B cell (primary cell): ENCODE results near the gene PCDH10.

Experiments
- EZH2 ChIP-seq: IDR thresholded peaks from 2 replicates; pipeline ENCODE4 v1.6.1; 2012; ENCODE audit warnings: borderline replicate concordance, low read depth, mild to moderate bottlenecking, moderate library complexity, low read length; ENCODE audit not compliant: insufficient read depth, poor library complexity, severe bottlenecking
- TF ChIP-seq, protein P1 (sequence below): fragments of 200-600 bp; IDR thresholded peaks from one replicate; pipeline ENCODE4 v1.8.0; 2022; ENCODE audit warnings: antibody characterized with exemption, mild to moderate bottlenecking

DNA sequence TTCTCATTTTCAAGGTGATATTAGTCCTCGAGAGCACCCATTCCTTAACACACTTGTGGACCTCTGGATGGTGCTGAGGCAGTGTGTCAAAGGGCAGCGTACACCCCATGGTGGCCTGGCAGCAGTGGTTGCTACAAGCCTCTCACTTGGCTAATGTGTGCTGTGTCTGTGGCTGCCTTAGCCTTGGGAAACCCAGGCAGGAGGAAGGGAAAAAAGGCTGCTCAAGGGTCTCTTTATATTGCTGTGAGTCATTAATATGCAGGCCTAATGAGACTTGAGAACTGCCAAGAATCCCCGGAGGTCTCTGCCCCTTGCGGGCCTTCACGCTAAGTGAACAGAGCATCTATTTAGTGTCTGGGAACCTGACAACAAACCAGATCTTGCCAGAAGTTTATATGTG lies 7.0 kb downstream of the PCDH10 start:
- TF ChIP-seq EZH2, result no peak
- TF ChIP-seq, protein P1, sequence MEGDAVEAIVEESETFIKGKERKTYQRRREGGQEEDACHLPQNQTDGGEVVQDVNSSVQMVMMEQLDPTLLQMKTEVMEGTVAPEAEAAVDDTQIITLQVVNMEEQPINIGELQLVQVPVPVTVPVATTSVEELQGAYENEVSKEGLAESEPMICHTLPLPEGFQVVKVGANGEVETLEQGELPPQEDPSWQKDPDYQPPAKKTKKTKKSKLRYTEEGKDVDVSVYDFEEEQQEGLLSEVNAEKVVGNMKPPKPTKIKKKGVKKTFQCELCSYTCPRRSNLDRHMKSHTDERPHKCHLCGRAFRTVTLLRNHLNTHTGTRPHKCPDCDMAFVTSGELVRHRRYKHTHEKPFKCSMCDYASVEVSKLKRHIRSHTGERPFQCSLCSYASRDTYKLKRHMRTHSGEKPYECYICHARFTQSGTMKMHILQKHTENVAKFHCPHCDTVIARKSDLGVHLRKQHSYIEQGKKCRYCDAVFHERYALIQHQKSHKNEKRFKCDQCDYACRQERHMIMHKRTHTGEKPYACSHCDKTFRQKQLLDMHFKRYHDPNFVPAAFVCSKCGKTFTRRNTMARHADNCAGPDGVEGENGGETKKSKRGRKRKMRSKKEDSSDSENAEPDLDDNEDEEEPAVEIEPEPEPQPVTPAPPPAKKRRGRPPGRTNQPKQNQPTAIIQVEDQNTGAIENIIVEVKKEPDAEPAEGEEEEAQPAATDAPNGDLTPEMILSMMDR, result no peak
